WERI-Rb-1 (cell line): ENCODE results near the gene GABBR2.

ENCODE experiments used
- DNase-seq: peaks from one replicate; pipeline ENCODE4 v3.0.0-alpha.2; 2020
- H3K27ac ChIP-seq: fragments of 250-450 bp; sonication (Bioruptor Pico); 2 replicates; pipeline ENCODE4 v1.5.1; 2020; ENCODE audit warnings: mild to moderate bottlenecking, moderate library complexity
- H3K27me3 ChIP-seq: fragments of 250-450 bp; sonication (Bioruptor Pico); 2 replicates; pipeline ENCODE4 v1.5.1; 2021; ENCODE audit warnings: mild to moderate bottlenecking, low read depth, moderate library complexity; ENCODE audit not compliant: insufficient read depth, severe bottlenecking
- H3K36me3 ChIP-seq: fragments of 250-450 bp; sonication (Bioruptor Pico); 2 replicates; pipeline ENCODE4 v1.5.1; 2020; ENCODE audit warnings: mild to moderate bottlenecking, moderate library complexity
- H3K4me3 ChIP-seq: 2 replicates; pipeline ENCODE4 v1.5.1; 2011; ENCODE audit warnings: low read depth, mild to moderate bottlenecking, control low read depth, low read length
- H3K9me3 ChIP-seq: fragments of 250-450 bp; sonication (Bioruptor Pico); 2 replicates; pipeline ENCODE4 v1.5.1; 2021; ENCODE audit warnings: mild to moderate bottlenecking, moderate library complexity; ENCODE audit not compliant: severe bottlenecking
- CTCF ChIP-seq: IDR thresholded peaks from 2 replicates; pipeline ENCODE4 v1.5.1; 2011; ENCODE audit warnings: low read depth, mild to moderate bottlenecking, control low read depth, inconsistent platforms, low read length

The GABBR2 gene

DNA sequence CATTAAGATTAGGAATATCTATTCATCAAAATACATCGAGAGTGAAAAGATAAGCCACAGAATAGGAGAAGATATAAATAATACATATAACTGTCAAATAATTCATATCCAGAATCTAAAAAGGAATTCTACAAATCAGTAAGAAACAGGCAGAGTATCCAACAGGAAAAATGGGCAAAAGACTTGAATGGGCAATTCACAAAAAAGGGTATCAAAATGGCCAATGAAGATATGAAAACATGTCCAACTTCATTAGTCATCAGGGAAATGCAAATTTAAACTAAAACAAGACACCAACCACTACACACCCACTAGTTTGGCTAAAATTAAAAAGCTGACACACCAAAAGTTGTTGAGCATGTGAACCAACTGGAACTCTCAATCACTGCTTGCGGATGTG is 246.4 kb downstream of the GABBR2 start:
- Histone ChIP-seq H3K4me3 (no peak overlapping the region), H3K9me3 (peaks cover 31% of the 10 kb centered on the region), H3K27ac (no peak overlapping the region), H3K36me3 (peaks cover 74% of the 10 kb centered on the region), H3K27me3 (no peaks in the 10 kb centered on the region)
- no peak for TF ChIP-seq CTCF
- DNase-seq = no peak

GRCh38 chr9:98460704-98461103 is 248.0 kb downstream of the GABBR2 start:
- Histone ChIP-seq H3K27ac (no peak overlapping the region), H3K4me3 (no peak overlapping the region), H3K9me3 (peaks cover 28% of the 10 kb centered on the region), H3K36me3 (peaks cover 75% of the 10 kb centered on the region), H3K27me3 (no peaks in the 10 kb centered on the region)
- no peak for DNase-seq
- no peak for TF ChIP-seq CTCF

DNA sequence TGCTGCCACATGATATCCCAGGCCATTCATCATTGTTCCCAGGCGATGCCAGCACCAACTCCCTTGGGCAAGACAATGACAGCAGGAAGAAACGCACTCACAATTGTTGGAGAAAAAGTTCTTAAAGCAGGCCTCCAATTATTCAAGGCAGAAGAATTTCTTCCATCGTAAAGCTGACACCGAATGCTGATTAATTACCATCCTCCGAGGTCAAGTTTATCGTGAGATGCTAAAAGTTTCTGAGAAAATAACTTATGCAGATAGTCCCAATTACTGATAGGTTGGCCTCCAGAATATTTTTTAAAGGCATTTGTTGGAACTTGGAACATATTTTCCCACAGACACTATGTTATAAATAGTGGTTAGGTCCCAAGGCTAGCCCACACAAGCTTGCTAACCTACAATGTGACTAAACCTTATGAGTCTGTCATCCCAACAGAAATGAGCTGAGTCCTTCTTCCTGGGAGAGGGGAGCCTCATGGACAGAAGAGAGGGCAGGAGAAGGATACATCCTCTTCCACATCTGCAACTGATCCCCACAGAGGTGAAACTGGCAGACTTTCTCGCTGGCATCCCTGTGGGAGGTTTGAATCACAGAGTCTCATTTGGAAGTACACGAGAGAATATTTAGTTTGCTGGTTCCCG is 250.9 kb downstream of the GABBR2 start:
- Histone ChIP-seq H3K36me3 (peaks cover 91% of the 10 kb centered on the region), H3K4me3 (no peak overlapping the region), H3K9me3 (peaks cover 24% of the 10 kb centered on the region), H3K27ac (no peak overlapping the region), H3K27me3 (no peaks in the 10 kb centered on the region)
- no peak for TF ChIP-seq CTCF
- DNase-seq = no peak

DNA sequence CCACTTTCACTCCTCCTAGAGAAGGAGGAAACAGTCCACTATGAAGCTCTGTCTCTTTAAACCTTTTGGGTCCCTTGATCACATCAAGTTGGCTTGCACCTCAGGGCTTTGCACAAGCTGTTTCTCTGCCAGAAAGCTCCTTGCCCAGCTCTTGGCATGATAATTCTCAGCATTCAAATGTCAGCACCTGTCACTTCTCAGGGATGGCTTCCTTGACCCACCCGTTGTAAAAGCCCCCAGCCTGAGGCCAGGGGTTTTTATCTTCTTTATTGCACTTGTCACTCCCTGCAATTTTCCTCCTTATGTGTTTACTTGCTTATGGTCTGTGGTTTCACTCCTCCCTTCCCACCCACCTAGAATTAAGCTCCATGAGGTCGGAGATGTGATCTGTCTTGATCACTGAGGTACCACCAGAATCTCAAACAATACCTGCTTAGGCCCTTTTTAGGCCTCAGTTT is 252.6 kb downstream of the GABBR2 start:
- H3K27ac ChIP-seq = no peak overlapping the region
- peaks cover 11% of the 10 kb centered on the region for H3K9me3 ChIP-seq
- H3K4me3 ChIP-seq = no peak overlapping the region
- peaks cover 90% of the 10 kb centered on the region for H3K36me3 ChIP-seq
- DNase-seq = no peak
- H3K27me3 ChIP-seq = no peaks in the 10 kb centered on the region
- TF ChIP-seq CTCF = no peak

GRCh38 chr9:98455256-98456155 is 253.2 kb downstream of the GABBR2 start:
- no peak overlapping the region for H3K27ac ChIP-seq
- DNase-seq = no peak
- H3K9me3 ChIP-seq = peaks cover 6% of the 10 kb centered on the region
- H3K36me3 ChIP-seq = peaks cover 90% of the 10 kb centered on the region
- no peak for TF ChIP-seq CTCF
- no peak overlapping the region for H3K4me3 ChIP-seq
- H3K27me3 ChIP-seq = no peaks in the 10 kb centered on the region
